NT2/D1 (cell line): ENCODE results near the gene RUNX1.
"Not testable (repeated sequence)": the region's sequence is repeated elsewhere in the genome, so short reads cannot be mapped to it uniquely, and the experiment has no call there.

Experiments
- DNase-seq: peaks from one replicate; pipeline ENCODE4 v3.0.0-alpha.2; 2011; ENCODE audit warnings: low read depth, low spot score
- H3K27me3 ChIP-seq: 2 replicates; pipeline ENCODE4 v1.6.0; 2011; ENCODE audit warnings: mild to moderate bottlenecking; ENCODE audit not compliant: insufficient read length, insufficient read depth
- H3K36me3 ChIP-seq: 2 replicates; pipeline ENCODE4 v1.6.1; 2011; ENCODE audit warnings: mild to moderate bottlenecking, low read length, mixed read lengths; ENCODE audit not compliant: insufficient read depth, insufficient read length
- H3K4me1 ChIP-seq: 2 replicates; pipeline ENCODE4 v1.5.1; 2011; ENCODE audit not compliant: insufficient read depth, insufficient read length
- H3K4me3 ChIP-seq: 2 replicates; pipeline ENCODE4 v1.5.1; 2011; ENCODE audit warnings: low read depth; ENCODE audit not compliant: insufficient read length
- H3K9ac ChIP-seq: 2 replicates; pipeline ENCODE4 v1.6.0; 2011; ENCODE audit warnings: low read depth; ENCODE audit not compliant: insufficient read length
- H3K9me3 ChIP-seq: 2 replicates; pipeline ENCODE4 v1.5.1; 2011; ENCODE audit warnings: mild to moderate bottlenecking, low read length; ENCODE audit not compliant: insufficient read depth
- SUZ12 ChIP-seq: IDR thresholded peaks from 2 replicates; pipeline ENCODE4 v1.6.1; 2011; ENCODE audit not compliant: insufficient read length, insufficient read depth; ENCODE audit errors: extremely low read depth
- YY1 ChIP-seq: IDR thresholded peaks from 2 replicates; pipeline ENCODE4 v1.6.1; 2011; ENCODE audit not compliant: insufficient read length, insufficient read depth
- ZNF274 ChIP-seq: IDR thresholded peaks from 2 replicates; pipeline ENCODE4 v1.6.1; 2011; ENCODE audit warnings: mild to moderate bottlenecking, low read depth, low read length

Gene RUNX1

GRCh38 chr21:34807146-34807880, 241.8 kb downstream of the RUNX1 start:
- Histone ChIP-seq H3K36me3 (peaks cover 45% of the 10 kb centered on the region), H3K9me3 (peaks cover 26% of the 10 kb centered on the region), H3K4me3 (no peak overlapping the region), H3K4me1 (no peaks in the 10 kb centered on the region), H3K9ac (no peak overlapping the region), H3K27me3 (no peaks in the 10 kb centered on the region)
- DNase-seq, result peak; percentile 50
- no peak for TF ChIP-seq ZNF274
- TF ChIP-seq YY1, result no peak
- TF ChIP-seq SUZ12, result no peak

DNA sequence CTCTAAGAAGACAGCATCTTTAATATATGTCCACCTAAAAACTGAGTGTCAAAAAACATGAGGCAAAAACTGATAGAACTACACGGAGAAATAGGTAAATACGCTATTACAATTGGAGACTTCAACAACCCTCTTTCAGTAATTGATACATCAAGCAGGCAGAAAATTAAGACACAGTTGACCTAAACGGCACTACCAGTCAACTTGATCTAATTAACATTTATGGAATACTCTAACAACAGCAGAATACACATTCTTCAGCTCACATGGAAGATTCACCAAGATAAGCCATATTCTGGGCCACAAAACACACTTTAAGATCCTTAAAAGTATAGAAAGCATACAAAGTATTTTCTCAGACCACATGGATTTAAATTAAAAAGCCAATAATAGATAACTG, 242.7 kb downstream of the RUNX1 start:
- Histone ChIP-seq H3K27me3 (no peaks in the 10 kb centered on the region), H3K4me3 (no peak overlapping the region), H3K9ac (no peak overlapping the region), H3K36me3 (peaks cover 46% of the 10 kb centered on the region), H3K9me3 (peaks cover 26% of the 10 kb centered on the region), H3K4me1 (no peaks in the 10 kb centered on the region)
- DNase-seq, result no peak
- TF ChIP-seq YY1, result no peak
- no peak for TF ChIP-seq SUZ12
- TF ChIP-seq ZNF274, result no peak

GRCh38 chr21:34805157-34805556, 243.9 kb downstream of the RUNX1 start:
- no peak for DNase-seq
- Histone ChIP-seq H3K27me3 (no peaks in the 10 kb centered on the region), H3K9me3 (peaks cover 26% of the 10 kb centered on the region), H3K4me3 (no peak overlapping the region), H3K9ac (no peak overlapping the region), H3K36me3 (peaks cover 37% of the 10 kb centered on the region), H3K4me1 (no peaks in the 10 kb centered on the region)
- TF ChIP-seq SUZ12 (no peak), YY1 (no peak), ZNF274 (no peak)

GRCh38 chr21:34804584-34804983, 244.5 kb downstream of the RUNX1 start:
- not testable (repeated sequence) for H3K27me3 ChIP-seq, H3K4me1 ChIP-seq, H3K9ac ChIP-seq, DNase-seq, H3K4me3 ChIP-seq
- peaks cover 39% of the 10 kb centered on the region for H3K36me3 ChIP-seq
- peaks cover 26% of the 10 kb centered on the region for H3K9me3 ChIP-seq

GRCh38 chr21:34803782-34804370, 245.2 kb downstream of the RUNX1 start:
- Histone ChIP-seq H3K9ac (no peak overlapping the region), H3K27me3 (no peaks in the 10 kb centered on the region), H3K4me3 (no peak overlapping the region), H3K36me3 (peaks cover 38% of the 10 kb centered on the region), H3K9me3 (peaks cover 26% of the 10 kb centered on the region), H3K4me1 (no peaks in the 10 kb centered on the region)
- no peak for DNase-seq
- no peak for TF ChIP-seq SUZ12

- Histone ChIP-seq H3K36me3 (peaks cover 44% of the 10 kb centered on the region), H3K4me3 (no peak overlapping the region), H3K9ac (no peak overlapping the region), H3K4me1 (no peaks in the 10 kb centered on the region), H3K9me3 (peaks cover 26% of the 10 kb centered on the region), H3K27me3 (no peaks in the 10 kb centered on the region)
- no peak for TF ChIP-seq ZNF274
- no peak for TF ChIP-seq SUZ12
- TF ChIP-seq YY1, result no peak
- DNase-seq, result no peak
Observed at GRCh38 chr21:34802180-34802899, 246.8 kb downstream of the RUNX1 start.

DNA sequence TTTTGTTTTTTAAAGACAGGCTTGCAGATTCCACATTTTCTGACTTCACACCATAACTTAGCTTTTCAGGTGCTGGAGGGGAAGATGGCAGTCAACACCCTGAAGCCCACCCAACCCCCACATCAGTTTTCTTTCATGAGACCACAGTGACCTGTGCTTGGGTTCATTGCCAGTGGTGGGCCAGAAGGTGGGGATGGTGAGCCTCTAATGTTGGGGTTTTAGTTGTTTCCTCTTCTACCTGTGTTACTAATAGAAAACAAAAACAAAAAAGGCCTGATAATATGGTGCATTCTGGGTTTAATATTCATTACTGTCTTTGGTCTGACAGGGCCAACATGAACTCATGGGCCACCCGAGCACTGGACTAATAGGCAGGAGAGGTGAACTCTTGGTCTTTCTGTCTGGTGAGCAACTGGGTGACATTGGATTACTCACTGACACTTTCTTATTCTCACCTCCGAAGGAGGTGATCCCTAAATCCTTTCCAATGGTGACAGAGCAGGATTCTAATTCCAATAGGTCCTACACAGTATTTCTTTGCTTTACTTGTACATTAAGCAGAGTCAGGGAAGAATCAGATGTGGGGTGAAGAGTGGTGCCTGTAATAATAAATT, 247.5 kb downstream of the RUNX1 start:
- TF ChIP-seq ZNF274 (no peak), SUZ12 (no peak), YY1 (no peak)
- Histone ChIP-seq H3K4me1 (no peaks in the 10 kb centered on the region), H3K4me3 (no peak overlapping the region), H3K27me3 (no peaks in the 10 kb centered on the region), H3K9me3 (peaks cover 19% of the 10 kb centered on the region), H3K9ac (no peak overlapping the region), H3K36me3 (peaks cover 46% of the 10 kb centered on the region)
- peak; percentile 56 for DNase-seq
